OCI-LY7 (cell line): ENCODE data around the gene GMDS.

ENCODE experiments used
- EZH2phosphoT487 ChIP-seq: fragments of 200-600 bp; sonication (generic); IDR thresholded peaks from 2 replicates; pipeline ENCODE4 v1.6.1; 2018; ENCODE audit warnings: low read depth, borderline replicate concordance, mild to moderate bottlenecking, mixed run types, antibody characterized with exemption, low read length, moderate library complexity, mixed read lengths
- TF ChIP-seq, protein P1 (sequence below): fragments of 200-600 bp; sonication (generic); conservative IDR thresholded peaks from 2 replicates; pipeline ENCODE4 v1.5.1; 2014; ENCODE audit warnings: mild to moderate bottlenecking, antibody characterized with exemption, low read length, moderate library complexity, mixed read lengths

DNA sequence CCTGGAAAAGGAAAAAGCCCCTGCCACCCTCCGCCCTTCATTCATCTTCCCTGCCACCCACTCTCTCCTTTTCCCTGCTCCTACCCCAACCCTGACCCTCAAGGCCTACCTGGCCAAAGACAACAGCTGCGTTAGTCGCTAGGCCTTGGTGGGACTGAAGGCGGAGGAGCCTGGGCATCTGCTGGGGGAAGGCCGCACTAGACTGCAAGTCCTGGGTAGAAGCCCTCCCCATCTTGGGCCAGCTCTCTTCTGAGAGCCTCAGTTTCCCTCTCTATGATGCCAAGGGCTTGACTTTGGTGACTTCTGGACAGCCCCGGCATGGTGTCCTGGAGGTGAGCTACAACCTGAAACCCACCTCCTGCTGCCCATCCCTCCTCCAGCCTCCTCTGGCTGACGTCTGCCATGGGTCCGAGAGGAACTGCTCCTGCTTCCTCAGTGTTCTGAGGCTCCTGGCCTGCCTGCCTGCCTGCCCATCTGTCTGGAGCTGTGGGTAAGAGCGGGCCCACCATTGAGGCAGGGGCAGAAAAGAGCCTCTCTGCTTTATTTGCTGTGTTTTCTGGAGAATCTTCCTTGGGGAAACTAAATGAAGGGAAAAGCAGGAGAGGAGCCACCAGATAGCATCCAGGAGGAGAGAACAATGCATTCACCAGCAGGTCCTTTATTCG is 643.2 kb downstream of the GMDS start:
- TF ChIP-seq, protein P1, sequence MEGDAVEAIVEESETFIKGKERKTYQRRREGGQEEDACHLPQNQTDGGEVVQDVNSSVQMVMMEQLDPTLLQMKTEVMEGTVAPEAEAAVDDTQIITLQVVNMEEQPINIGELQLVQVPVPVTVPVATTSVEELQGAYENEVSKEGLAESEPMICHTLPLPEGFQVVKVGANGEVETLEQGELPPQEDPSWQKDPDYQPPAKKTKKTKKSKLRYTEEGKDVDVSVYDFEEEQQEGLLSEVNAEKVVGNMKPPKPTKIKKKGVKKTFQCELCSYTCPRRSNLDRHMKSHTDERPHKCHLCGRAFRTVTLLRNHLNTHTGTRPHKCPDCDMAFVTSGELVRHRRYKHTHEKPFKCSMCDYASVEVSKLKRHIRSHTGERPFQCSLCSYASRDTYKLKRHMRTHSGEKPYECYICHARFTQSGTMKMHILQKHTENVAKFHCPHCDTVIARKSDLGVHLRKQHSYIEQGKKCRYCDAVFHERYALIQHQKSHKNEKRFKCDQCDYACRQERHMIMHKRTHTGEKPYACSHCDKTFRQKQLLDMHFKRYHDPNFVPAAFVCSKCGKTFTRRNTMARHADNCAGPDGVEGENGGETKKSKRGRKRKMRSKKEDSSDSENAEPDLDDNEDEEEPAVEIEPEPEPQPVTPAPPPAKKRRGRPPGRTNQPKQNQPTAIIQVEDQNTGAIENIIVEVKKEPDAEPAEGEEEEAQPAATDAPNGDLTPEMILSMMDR, result no peak
- no peak for TF ChIP-seq EZH2phosphoT487
